DOHH2 (cell line): ENCODE results near the gene ANKRD55.

Experiments
- H3F3A ChIP-seq: fragments of 200-600 bp; sonication (generic), shearing (Covaris generic); 2 replicates; pipeline ENCODE4 v1.6.0; 2016; ENCODE audit warnings: antibody characterized with exemption, mild to moderate bottlenecking; ENCODE audit not compliant: control insufficient read depth, insufficient read depth
- H3K27ac ChIP-seq: fragments of 200-600 bp; sonication (generic); 2 replicates; pipeline ENCODE4 v1.5.1; 2014; ENCODE audit warnings: low read depth, mild to moderate bottlenecking, low read length, moderate library complexity
- H3K27me3 ChIP-seq: fragments of 200-600 bp; sonication (generic); 2 replicates; pipeline ENCODE4 v1.6.1; 2014; ENCODE audit warnings: mild to moderate bottlenecking, low read length, mixed read lengths; ENCODE audit not compliant: control insufficient read depth
- H3K36me3 ChIP-seq: fragments of 200-600 bp; sonication (generic); 2 replicates; pipeline ENCODE4 v1.6.1; 2014; ENCODE audit warnings: mild to moderate bottlenecking, low read length, moderate library complexity, mixed read lengths; ENCODE audit not compliant: control insufficient read depth
- H3K4me1 ChIP-seq: fragments of 200-600 bp; sonication (generic); 2 replicates; pipeline ENCODE4 v1.6.1; 2014; ENCODE audit warnings: mild to moderate bottlenecking, low read length, mixed read lengths; ENCODE audit not compliant: control insufficient read depth
- H3K4me2 ChIP-seq: fragments of 200-600 bp; sonication (generic); 2 replicates; pipeline ENCODE4 v1.6.0; 2014; ENCODE audit warnings: mild to moderate bottlenecking, low read length, moderate library complexity
- H3K4me3 ChIP-seq: fragments of 200-600 bp; sonication (generic); 2 replicates; pipeline ENCODE4 v1.5.1; 2014; ENCODE audit warnings: mild to moderate bottlenecking, low read length, mixed read lengths
- H3K79me2 ChIP-seq: fragments of 200-600 bp; sonication (generic); 2 replicates; pipeline ENCODE4 v1.6.1; 2014; ENCODE audit warnings: mild to moderate bottlenecking, low read length, mixed read lengths; ENCODE audit not compliant: control insufficient read depth
- H3K9me2 ChIP-seq: fragments of 200-600 bp; sonication (generic); replicated peaks from 2 replicates; pipeline ENCODE4 v1.6.1; 2014; ENCODE audit warnings: mild to moderate bottlenecking, low read length, mixed read lengths; ENCODE audit not compliant: control insufficient read depth
- H3K9me3 ChIP-seq: fragments of 200-600 bp; sonication (generic); 2 replicates; pipeline ENCODE4 v1.6.1; 2014; ENCODE audit warnings: antibody characterized with exemption, low read length, mixed read lengths; ENCODE audit not compliant: control insufficient read depth, insufficient read depth
- H4K20me1 ChIP-seq: fragments of 200-600 bp; sonication (generic); 2 replicates; pipeline ENCODE4 v1.6.0; 2014; ENCODE audit warnings: low read depth, mild to moderate bottlenecking, antibody characterized with exemption, low read length, moderate library complexity; ENCODE audit not compliant: control insufficient read depth, insufficient read depth
- EZH2phosphoT487 ChIP-seq: fragments of 200-600 bp; sonication (generic); IDR thresholded peaks from 2 replicates; pipeline ENCODE4 v1.6.1; 2017; ENCODE audit warnings: borderline replicate concordance, mild to moderate bottlenecking, antibody characterized with exemption, low read length, moderate library complexity, mixed read lengths
- TF ChIP-seq, protein P1 (sequence below): fragments of 200-600 bp; sonication (generic); IDR thresholded peaks from one replicate; pipeline ENCODE4 v1.5.1; 2014; ENCODE audit warnings: antibody characterized with exemption, mild to moderate bottlenecking, low read depth, low read length; ENCODE audit not compliant: poor library complexity, severe bottlenecking

Gene ANKRD55

DNA sequence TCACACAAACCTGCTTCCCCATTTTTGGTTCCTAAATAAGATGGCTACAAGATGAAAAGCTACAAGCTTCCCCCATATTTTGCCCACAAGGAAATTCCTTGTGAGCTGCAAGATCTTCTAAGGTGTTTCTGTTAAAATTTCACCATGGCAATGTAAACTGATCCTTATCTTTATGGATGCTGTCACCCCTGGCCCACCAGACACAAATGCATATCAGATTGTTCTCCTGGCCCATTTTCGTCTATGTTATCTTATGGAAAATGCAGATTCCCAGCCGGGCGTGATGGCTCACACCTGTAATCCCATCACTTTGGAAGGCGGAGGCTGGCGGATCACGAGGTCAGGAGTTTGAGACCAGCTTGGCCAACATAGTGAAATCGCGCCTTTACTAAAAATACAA is 173.3 kb downstream of the ANKRD55 start:
- Histone ChIP-seq H3K9me3 (no peaks in the 10 kb centered on the region), H3K4me3 (no peak overlapping the region), H3K27ac (no peak overlapping the region), H3K9me2 (no peaks in the 10 kb centered on the region), H3K4me1 (0 out of 2 replicates have a peak, but pooled peaks cover 4% of the 10 kb centered on the region), H3K4me2 (no peak overlapping the region), H3K79me2 (no peaks in the 10 kb centered on the region), H3K27me3 (no peaks in the 10 kb centered on the region), H4K20me1 (no peaks in the 10 kb centered on the region), H3F3A (no peaks in the 10 kb centered on the region), H3K36me3 (no peaks in the 10 kb centered on the region)
- TF ChIP-seq, protein P1, sequence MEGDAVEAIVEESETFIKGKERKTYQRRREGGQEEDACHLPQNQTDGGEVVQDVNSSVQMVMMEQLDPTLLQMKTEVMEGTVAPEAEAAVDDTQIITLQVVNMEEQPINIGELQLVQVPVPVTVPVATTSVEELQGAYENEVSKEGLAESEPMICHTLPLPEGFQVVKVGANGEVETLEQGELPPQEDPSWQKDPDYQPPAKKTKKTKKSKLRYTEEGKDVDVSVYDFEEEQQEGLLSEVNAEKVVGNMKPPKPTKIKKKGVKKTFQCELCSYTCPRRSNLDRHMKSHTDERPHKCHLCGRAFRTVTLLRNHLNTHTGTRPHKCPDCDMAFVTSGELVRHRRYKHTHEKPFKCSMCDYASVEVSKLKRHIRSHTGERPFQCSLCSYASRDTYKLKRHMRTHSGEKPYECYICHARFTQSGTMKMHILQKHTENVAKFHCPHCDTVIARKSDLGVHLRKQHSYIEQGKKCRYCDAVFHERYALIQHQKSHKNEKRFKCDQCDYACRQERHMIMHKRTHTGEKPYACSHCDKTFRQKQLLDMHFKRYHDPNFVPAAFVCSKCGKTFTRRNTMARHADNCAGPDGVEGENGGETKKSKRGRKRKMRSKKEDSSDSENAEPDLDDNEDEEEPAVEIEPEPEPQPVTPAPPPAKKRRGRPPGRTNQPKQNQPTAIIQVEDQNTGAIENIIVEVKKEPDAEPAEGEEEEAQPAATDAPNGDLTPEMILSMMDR = no peak
- no peak for TF ChIP-seq EZH2phosphoT487

GRCh38 chr5:56056875-56057274 is 176.3 kb downstream of the ANKRD55 start:
- no peaks in the 10 kb centered on the region for H3K27me3 ChIP-seq
- TF ChIP-seq, protein P1 = no peak
- TF ChIP-seq EZH2phosphoT487 = no peak
- no peak overlapping the region for H3K4me2 ChIP-seq
- no peak overlapping the region for H3K27ac ChIP-seq
- no peaks in the 10 kb centered on the region for H4K20me1 ChIP-seq
- H3K79me2 ChIP-seq = no peaks in the 10 kb centered on the region
- peaks cover 7% of the 10 kb centered on the region; the same call in 1 of the 2 replicates for H3K4me1 ChIP-seq
- no peaks in the 10 kb centered on the region for H3K9me2 ChIP-seq
- H3K4me3 ChIP-seq = no peak overlapping the region
- 0 out of 2 replicates have a peak, but pooled peaks cover 8% of the 10 kb centered on the region for H3K9me3 ChIP-seq
- H3K36me3 ChIP-seq = no peaks in the 10 kb centered on the region
- no peaks in the 10 kb centered on the region for H3F3A ChIP-seq

- Histone ChIP-seq H4K20me1 (no peaks in the 10 kb centered on the region), H3K4me2 (no peak overlapping the region), H3K9me2 (no peaks in the 10 kb centered on the region), H3K27me3 (no peaks in the 10 kb centered on the region), H3K27ac (no peak overlapping the region), H3K36me3 (no peaks in the 10 kb centered on the region), H3F3A (peaks cover 5% of the 10 kb centered on the region; the same call in 1 of the 2 replicates), H3K79me2 (no peaks in the 10 kb centered on the region), H3K4me1 (peaks cover 14% of the 10 kb centered on the region), H3K9me3 (0 out of 2 replicates have a peak, but pooled peaks cover 8% of the 10 kb centered on the region), H3K4me3 (no peak overlapping the region)
- TF ChIP-seq EZH2phosphoT487 = no peak
- TF ChIP-seq, protein P1 = no peak
Measured at GRCh38 chr5:56055859-56056258, 177.3 kb downstream of the ANKRD55 start.
